Activated B cell treated with CpG ODN at 0.5 μM for 24 hours (primary cell): ENCODE data around the gene ZBTB8OS. TPM values are rescaled to one million over a fixed set of nuclear protein-coding genes. Genes with fewer than 3 reads are reported as not detected.
"Not testable (repeated sequence)": the region's sequence is repeated elsewhere in the genome, so short reads cannot be mapped to it uniquely, and the experiment has no call there.

Experiments used
- ATAC-seq: fragments of 200-7000 bp; cut with Tn5 transposase; one replicate; pipeline ENCODE4 v1.10.0; 2021; ENCODE audit warnings: low read depth, mild to moderate bottlenecking, moderate library complexity
- CTCF ChIA-PET: fragments of 350-600 bp; sonication (Branson Sonifier 250); formaldehyde crosslinking; loops from one replicate; lab custom pipeline; 2021; ENCODE audit warnings: antibody characterized with exemption; lab: Charles Lee
- POLR2A ChIA-PET: fragments of 350-600 bp; sonication (Branson Sonifier 250); formaldehyde crosslinking; loops from one replicate; lab custom pipeline; 2021; ENCODE audit warnings: antibody characterized with exemption; lab: Charles Lee
- DNase-seq: peaks from one replicate; pipeline ENCODE4 v3.0.0; 2022
- H3K27ac Mint-ChIP-seq: one replicate; pipeline ENCODE4 v1.8.0; 2020; ENCODE audit warnings: mixed read lengths
- H3K27me3 Mint-ChIP-seq: one replicate; pipeline ENCODE4 v1.8.0; 2021; ENCODE audit warnings: mixed read lengths
- H3K36me3 Mint-ChIP-seq: one replicate; pipeline ENCODE4 v1.8.0; 2021; ENCODE audit warnings: low read depth, mixed read lengths
- H3K4me1 Mint-ChIP-seq: one replicate; pipeline ENCODE4 v1.8.0; 2021; ENCODE audit warnings: mixed read lengths
- H3K4me3 Mint-ChIP-seq: one replicate; pipeline ENCODE4 v1.8.0; 2020; ENCODE audit warnings: mild to moderate bottlenecking, mixed read lengths
- H3K9me3 Mint-ChIP-seq: one replicate; pipeline ENCODE4 v1.8.0; 2020; ENCODE audit warnings: mixed read lengths
- intact Hi-C: fragments of 100-400 bp; cut with micrococcal nuclease; formaldehyde crosslinking; loops from one replicate; pipeline ENCODE4 v1.15.1; 2024
- total RNA-seq: library from RNA; stranded (reverse); gene quantifications from 2 replicates; pipeline ENCODE4 v1.2.3, GENCODE V29; 2022
- TF ChIP-seq, protein P1 (sequence below): fragments of 200-600 bp; IDR thresholded peaks from one replicate; pipeline ENCODE4 v1.8.0; 2022; ENCODE audit warnings: antibody characterized with exemption, mild to moderate bottlenecking

ZBTB8OS gene
- 58.6 and 65.3 TPM in 2 replicates for total RNA-seq

DNA sequence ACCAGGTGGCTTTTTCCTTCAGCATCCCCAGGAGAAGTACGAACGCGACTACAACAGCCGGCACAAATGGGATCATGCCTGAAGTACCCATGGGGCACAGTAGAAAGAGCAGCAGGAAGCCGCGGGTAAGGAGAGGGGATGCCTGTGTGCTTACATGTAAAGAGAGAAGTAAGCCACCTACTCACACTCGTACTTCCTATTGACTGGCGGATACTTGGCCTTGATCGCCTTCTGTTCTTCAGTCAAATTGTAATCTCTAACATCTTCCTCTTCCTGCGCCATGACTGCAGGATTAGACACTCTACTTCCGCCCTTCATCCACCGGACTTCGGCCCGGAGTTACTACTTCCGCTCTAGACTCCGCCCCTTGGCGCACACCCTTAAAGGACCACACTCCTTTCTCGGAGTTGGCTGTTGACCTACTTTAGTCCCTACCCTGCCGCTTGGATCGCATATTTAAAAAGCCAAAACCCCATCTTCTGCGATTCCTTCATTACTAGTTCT, at the start of gene ZBTB8OS:
Gene ZBTB8OS (minus strand): TSS at position 303 of the 504 bp plus-strand sequence. CDS start 21 bp downstream, at position 282.
- ChIA-PET POLR2A (interaction anchor here (0.6 to 1.7 kb wide), 26 partner anchors 9 to 1353 kb away, joined by 3 to 13 read pairs (median 5); partner anchors contain the start of genes BSDC1, IQCC, MARCKSL1 and S100PBP), CTCF (no interaction called here)
- TF ChIP-seq, protein P1, sequence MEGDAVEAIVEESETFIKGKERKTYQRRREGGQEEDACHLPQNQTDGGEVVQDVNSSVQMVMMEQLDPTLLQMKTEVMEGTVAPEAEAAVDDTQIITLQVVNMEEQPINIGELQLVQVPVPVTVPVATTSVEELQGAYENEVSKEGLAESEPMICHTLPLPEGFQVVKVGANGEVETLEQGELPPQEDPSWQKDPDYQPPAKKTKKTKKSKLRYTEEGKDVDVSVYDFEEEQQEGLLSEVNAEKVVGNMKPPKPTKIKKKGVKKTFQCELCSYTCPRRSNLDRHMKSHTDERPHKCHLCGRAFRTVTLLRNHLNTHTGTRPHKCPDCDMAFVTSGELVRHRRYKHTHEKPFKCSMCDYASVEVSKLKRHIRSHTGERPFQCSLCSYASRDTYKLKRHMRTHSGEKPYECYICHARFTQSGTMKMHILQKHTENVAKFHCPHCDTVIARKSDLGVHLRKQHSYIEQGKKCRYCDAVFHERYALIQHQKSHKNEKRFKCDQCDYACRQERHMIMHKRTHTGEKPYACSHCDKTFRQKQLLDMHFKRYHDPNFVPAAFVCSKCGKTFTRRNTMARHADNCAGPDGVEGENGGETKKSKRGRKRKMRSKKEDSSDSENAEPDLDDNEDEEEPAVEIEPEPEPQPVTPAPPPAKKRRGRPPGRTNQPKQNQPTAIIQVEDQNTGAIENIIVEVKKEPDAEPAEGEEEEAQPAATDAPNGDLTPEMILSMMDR = no peak
- Mint-ChIP-seq H3K27ac (peak within 1 kb of the TSS; percentile 100), H3K4me3 (peak within 1 kb of the TSS; percentile 97), H3K4me1 (peaks cover 66% of the 10 kb centered on the region), H3K27me3 (no peaks in the 10 kb centered on the region), H3K9me3 (no peaks in the 10 kb centered on the region), H3K36me3 (peaks cover 49% of the 10 kb centered on the region)
- intact Hi-C loops = loop anchor here (1.0 to 5.0 kb wide), 10 partner anchors 102 to 1353 kb away; partner anchors contain the start of genes BSDC1, MARCKSL1, S100PBP and SNRNP40
- DNase-seq = peak; percentile 71
- ATAC-seq = peak; percentile 71

DNA sequence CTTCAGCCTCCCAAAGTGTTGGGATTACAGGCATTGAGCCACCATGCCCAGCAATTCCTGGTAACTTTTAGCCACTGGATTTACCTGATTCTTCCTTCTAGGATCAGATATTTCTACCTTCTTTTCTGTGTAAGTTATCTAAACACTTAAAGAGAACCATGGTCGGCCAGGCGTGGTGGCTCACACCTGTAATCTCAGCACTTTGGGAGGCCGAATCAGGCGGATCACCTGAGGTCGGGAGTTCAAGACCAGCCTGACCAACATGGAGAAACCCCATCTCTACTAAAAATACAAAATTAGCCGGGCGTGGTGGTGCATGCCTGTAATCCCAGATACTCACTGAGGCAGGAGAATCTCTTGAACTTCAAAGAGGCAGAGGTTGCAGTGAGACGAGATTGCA, 46.6 kb upstream of the ZBTB8OS start:
- DNase-seq, H3K36me3 Mint-ChIP-seq, H3K27me3 Mint-ChIP-seq, POLR2A ChIA-PET, H3K27ac Mint-ChIP-seq, intact Hi-C loops, H3K9me3 Mint-ChIP-seq, H3K4me3 Mint-ChIP-seq, ATAC-seq, H3K4me1 Mint-ChIP-seq, CTCF ChIA-PET: not testable (repeated sequence)

DNA sequence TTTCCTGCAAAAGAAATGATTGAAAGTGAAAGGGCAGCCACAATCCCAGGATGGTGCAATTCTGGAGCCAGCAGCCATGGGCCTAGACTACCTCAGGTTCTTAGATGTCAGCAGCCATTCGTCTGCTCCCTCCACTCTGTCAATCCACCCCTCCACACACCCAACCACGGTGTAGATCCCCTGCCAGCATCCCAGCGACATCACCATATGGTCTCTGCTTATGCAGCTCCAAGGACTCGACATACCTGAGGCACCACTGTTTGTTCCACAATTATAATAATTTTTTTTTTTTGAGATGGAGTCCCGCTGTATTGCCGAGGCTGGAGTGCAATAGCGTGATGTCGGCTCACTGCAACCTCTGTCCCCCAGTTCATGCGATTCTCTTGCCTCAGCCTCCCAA, 45.7 kb upstream of the ZBTB8OS start:
- no peak overlapping the region for H3K27ac Mint-ChIP-seq

DNA sequence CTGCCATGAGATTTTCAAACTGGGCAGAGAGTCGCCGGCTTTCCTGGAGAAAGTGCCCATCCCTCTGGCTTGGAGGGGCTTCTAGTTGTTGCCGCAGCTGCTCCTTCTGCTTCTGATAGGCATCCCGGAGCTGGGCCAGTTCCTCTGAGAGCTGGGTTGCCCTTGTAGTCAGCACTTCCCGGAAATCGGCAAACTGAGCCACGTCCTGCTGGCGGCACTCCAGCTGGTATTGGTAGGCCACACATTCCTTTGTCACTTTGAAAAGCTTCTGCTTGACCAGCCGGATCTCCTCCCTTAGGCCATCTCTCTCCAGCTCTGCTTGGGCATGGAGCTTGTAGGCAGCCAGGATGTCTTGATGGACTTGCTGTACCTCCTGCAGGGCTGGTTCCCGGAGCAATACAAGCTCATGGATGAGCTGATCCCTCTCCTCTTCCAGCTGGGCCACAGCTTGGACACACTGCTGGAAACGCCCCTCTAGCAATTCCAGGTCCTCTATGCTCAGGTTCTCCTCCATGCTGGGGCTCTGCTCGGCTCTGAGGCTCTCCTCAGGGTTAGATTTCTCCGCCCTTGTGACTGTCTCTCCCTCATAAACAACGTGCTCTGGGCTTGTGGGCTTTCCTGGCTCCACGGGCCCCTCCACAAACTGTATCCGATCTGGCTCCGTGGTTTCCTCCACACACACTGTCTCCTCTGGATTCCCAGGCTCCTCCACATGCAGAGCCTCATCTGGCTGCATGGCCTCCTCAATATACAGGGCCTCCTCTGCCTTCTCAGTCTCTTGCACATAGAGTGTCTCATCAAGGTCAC, 45.0 kb upstream of the ZBTB8OS start:
- no peaks in the 10 kb centered on the region for H3K27me3 Mint-ChIP-seq
- no peaks in the 10 kb centered on the region for H3K9me3 Mint-ChIP-seq
- ChIA-PET CTCF (interaction anchor here (1.3 kb wide), 1 partner anchor 17 kb away, joined by 3 read pairs; no protein-coding TSS in a partner anchor), POLR2A (no interaction called here)
- no peak for ATAC-seq
- no peaks in the 10 kb centered on the region for H3K36me3 Mint-ChIP-seq
- peaks cover 7% of the 10 kb centered on the region for H3K4me1 Mint-ChIP-seq
- no peak overlapping the region for H3K27ac Mint-ChIP-seq
- no peak for DNase-seq
- TF ChIP-seq, protein P1 = no peak
- H3K4me3 Mint-ChIP-seq = no peak overlapping the region
- intact Hi-C loops = no loop called here

More for the DNA sequence above, 45.7 kb upstream of the ZBTB8OS start:
- Mint-ChIP-seq H3K27me3 (no peaks in the 10 kb centered on the region), H3K4me3 (no peak overlapping the region), H3K36me3 (no peaks in the 10 kb centered on the region), H3K9me3 (no peaks in the 10 kb centered on the region), H3K4me1 (peaks cover 7% of the 10 kb centered on the region)
- ChIA-PET POLR2A (no interaction called here), CTCF (no interaction called here)
- TF ChIP-seq, protein P1 = no peak
- DNase-seq (no peak), ATAC-seq (no peak)
- intact Hi-C loops = no loop called here

DNA sequence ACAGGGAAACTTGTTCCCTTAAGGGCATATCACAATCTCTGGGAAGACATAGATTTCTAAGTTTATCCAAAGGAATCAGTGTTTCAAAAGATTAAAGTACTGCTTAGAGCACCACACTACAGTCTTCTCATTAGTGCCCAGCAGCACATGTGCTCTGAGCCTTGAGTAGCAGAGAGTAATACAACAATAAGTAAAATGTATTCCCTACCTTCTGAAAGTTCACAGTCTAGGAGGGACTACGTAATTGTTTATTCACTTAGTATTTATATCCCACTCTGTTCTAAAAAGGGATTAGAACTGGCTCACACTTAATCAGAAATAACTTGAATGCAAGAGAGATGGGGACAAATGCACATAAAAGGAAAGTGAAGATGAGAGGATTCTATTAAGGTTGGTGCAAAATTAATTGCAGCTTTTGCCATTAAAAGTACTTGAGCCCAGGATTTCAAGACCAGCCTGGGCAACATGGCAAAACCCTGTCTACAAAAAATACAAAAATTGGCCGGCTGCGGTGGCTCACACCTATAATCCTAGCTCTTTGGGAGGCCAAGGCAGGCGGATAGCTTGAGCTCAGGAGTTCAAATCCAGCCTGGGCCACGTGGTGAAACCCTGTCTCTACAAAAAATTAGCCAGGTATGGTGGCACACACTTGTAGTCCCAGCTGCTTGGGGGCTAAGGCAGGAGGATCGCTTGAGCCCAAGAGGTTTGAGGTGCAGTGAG, 43.3 kb upstream of the ZBTB8OS start:
- no peak overlapping the region for H3K27ac Mint-ChIP-seq
- TF ChIP-seq, protein P1 = no peak
- H3K4me1 Mint-ChIP-seq = peaks cover 2% of the 10 kb centered on the region
- ChIA-PET POLR2A (interaction anchor here (0.6 kb wide), 1 partner anchor 393 kb away, joined by 3 read pairs; no protein-coding TSS in a partner anchor), CTCF (no interaction called here)
- no peaks in the 10 kb centered on the region for H3K27me3 Mint-ChIP-seq
- no peak for ATAC-seq
- no peak overlapping the region for H3K4me3 Mint-ChIP-seq
- H3K9me3 Mint-ChIP-seq = no peaks in the 10 kb centered on the region
- H3K36me3 Mint-ChIP-seq = no peaks in the 10 kb centered on the region
- no peak for DNase-seq
- intact Hi-C loops = no loop called here
